Astrocyte of the cerebellum (primary cell): Measurements from ENCODE around the gene FTCD.

Experiments used
- DNase-seq: peaks from one replicate; pipeline ENCODE4 v3.0.0-alpha.2; 2011; ENCODE audit warnings: low read depth
- H3K4me3 ChIP-seq: 2 replicates; pipeline ENCODE4 v1.5.1; 2011; ENCODE audit warnings: mild to moderate bottlenecking, low read depth, low read length, moderate library complexity
- CTCF ChIP-seq: IDR thresholded peaks from 2 replicates; pipeline ENCODE4 v1.5.1; 2012; ENCODE audit warnings: low read length, low read depth, moderate library complexity, mild to moderate bottlenecking; ENCODE audit errors: missing control alignments
- in situ Hi-C: cut with HindIII; loops from 2 replicates; pipeline ENCODE4 v1.10.0; 2017; ENCODE audit warnings: low sequenced_read_pairs

FTCD gene

DNA sequence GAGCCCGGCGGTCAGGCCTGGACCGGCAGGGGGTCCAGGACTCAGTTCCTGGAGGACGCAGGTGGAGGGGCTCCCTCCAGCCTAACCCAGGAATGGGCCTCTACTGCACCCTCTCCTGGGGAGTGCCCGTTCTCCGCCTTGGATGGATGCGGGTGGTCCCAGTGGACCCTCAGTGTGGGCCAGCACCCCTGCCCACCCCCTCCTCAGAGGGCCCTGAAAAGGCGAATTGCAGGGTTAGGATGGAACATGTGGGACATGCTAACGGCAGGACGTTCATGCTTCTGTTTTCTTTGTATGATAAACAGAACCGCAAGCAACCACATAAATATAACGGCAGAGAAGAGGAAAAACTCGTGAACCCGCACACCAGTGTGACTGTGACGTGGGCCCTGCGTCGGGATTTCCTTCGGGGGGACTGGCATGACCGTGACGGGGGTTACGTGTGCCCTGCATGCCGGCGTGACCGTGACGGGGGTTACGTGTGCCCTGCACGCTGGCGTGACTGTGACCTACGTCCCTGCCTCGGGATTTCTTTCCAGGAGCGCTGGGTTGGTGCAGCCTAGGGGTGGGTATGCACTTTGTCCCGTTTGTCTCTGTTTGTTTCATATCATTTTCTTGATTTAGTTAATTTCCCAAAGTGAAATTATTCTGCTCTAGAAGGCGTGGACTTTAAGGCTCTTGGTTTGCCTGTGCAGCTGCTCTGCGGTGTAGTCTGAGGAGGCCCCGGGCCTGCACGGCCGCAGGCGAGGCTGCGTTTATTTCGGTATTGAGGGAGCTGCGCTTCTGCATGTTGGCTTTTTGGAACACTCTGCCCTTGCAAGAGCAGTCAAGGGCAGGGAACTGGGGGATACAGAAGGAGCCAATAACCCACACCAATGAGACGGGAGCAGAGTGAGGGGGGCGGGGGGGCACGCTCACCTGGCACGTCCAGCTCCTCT is 3.1 kb downstream of the FTCD start:
- in situ Hi-C loops = no loop called here
- no peak for DNase-seq
- H3K4me3 ChIP-seq = no peak overlapping the region
- no peak for TF ChIP-seq CTCF

GRCh38 chr21:46151261-46151988 is 4.0 kb downstream of the FTCD start:
- no peak for DNase-seq
- in situ Hi-C loops = no loop called here
- H3K4me3 ChIP-seq = no peak overlapping the region
- no peak for TF ChIP-seq CTCF

DNA sequence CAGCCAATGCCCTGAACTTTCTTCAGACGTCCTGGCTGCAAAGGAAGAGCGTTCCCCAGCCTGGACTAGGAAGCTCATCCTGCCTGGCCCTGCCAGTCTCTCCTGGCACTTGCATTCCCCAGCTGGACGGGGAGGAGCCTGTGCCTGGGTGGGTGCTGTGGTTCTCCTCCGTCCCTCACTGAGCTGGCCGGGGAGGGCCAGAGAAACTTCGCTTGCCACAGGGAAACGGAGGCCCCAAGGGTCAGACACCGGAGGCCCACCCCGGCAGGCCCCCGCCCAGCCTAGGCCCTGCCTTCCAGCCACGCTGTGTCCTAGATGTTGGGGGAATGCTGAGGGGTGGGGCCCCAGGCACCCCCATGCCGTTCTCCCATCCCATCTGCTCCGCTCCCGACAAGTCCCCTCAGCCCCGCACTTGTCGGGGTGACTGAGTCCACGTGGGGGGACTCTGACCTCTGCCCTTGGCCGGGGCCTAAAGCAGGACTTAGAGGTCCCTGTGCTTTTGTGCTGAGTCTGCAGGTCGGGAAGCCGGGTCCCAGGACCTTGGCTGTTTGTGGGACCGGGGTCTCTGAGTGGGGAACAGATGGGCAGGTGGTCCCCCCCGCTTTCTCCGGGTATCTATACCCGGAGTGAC is 4.8 kb downstream of the FTCD start:
- DNase-seq = no peak
- in situ Hi-C loops = no loop called here

GRCh38 chr21:46150073-46150472 is 5.3 kb downstream of the FTCD start:
- no peak for DNase-seq
- in situ Hi-C loops = no loop called here
- no peak overlapping the region for H3K4me3 ChIP-seq
- TF ChIP-seq CTCF = no peak

More for the DNA sequence above, 4.8 kb downstream of the FTCD start:
- TF ChIP-seq CTCF = no peak
- H3K4me3 ChIP-seq = no peak overlapping the region

- no peak for DNase-seq
- no peak overlapping the region for H3K4me3 ChIP-seq
- no peak for TF ChIP-seq CTCF
- in situ Hi-C loops = no loop called here
These were observed 6.0 kb downstream of the FTCD start for GRCh38 chr21:46149205-46149901.

GRCh38 chr21:46148106-46148505 is 7.3 kb downstream of the FTCD start:
- no peak overlapping the region for H3K4me3 ChIP-seq
- no peak for DNase-seq
- no peak for TF ChIP-seq CTCF
- in situ Hi-C loops = no loop called here
